ENCODE measurements around the gene CLEC3B. TPM values are rescaled to one million over a fixed set of nuclear protein-coding genes. Genes with fewer than 3 reads are reported as not detected.
A peak's percentile ranks its signal among the peaks of the same experiment; 100 is the strongest.

CLEC3B gene
- total RNA-seq, 1 donor: 0.43 TPM

GRCh38 chr3:45080824-45081223 lies 54.7 kb downstream of the CLEC3B start:
- DNase-seq (ENCODE audit: low read depth): no peak
- H3K4me3 ChIP-seq (ENCODE audit: low read depth, low read length): no peak overlapping the region
- TF ChIP-seq, protein P1, sequence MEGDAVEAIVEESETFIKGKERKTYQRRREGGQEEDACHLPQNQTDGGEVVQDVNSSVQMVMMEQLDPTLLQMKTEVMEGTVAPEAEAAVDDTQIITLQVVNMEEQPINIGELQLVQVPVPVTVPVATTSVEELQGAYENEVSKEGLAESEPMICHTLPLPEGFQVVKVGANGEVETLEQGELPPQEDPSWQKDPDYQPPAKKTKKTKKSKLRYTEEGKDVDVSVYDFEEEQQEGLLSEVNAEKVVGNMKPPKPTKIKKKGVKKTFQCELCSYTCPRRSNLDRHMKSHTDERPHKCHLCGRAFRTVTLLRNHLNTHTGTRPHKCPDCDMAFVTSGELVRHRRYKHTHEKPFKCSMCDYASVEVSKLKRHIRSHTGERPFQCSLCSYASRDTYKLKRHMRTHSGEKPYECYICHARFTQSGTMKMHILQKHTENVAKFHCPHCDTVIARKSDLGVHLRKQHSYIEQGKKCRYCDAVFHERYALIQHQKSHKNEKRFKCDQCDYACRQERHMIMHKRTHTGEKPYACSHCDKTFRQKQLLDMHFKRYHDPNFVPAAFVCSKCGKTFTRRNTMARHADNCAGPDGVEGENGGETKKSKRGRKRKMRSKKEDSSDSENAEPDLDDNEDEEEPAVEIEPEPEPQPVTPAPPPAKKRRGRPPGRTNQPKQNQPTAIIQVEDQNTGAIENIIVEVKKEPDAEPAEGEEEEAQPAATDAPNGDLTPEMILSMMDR (IDR thresholded peaks at IDR 0.05; ENCODE audit: insufficient read depth, low read depth, low read length): no peak

- no peak overlapping the region for H3K4me3 ChIP-seq (ENCODE audit: low read depth, low read length)
- no peak for DNase-seq (ENCODE audit: low read depth)
- TF ChIP-seq, protein P1 (IDR thresholded peaks at IDR 0.05; ENCODE audit: insufficient read depth, low read depth, low read length): no peak
These were observed 55.5 kb downstream of the CLEC3B start for GRCh38 chr3:45081506-45082141.

DNA sequence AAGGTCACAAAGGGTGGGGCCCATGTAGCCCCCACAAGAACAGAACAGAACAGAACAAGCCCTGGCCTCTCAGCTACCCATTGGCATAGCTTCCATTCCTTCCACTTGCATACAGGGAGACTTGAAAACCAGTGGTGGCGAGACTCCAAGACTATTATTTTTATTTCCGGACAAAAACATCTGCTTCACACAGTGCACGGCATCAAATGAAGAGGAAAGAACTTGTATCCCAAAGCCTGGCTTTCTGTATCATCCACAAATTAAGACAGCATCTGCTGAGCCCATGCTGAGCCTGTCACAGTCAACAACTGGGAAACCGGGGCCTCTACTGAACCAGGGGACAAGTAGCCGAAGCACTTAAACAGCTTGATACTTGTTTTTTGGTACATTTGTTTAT lies 56.0 kb downstream of the CLEC3B start:
- H3K4me3 ChIP-seq (ENCODE audit: low read depth, low read length): no peak overlapping the region
- peak; percentile 58 for DNase-seq (ENCODE audit: low read depth)
- TF ChIP-seq, protein P1 (IDR thresholded peaks at IDR 0.05; ENCODE audit: insufficient read depth, low read depth, low read length): no peak

DNA sequence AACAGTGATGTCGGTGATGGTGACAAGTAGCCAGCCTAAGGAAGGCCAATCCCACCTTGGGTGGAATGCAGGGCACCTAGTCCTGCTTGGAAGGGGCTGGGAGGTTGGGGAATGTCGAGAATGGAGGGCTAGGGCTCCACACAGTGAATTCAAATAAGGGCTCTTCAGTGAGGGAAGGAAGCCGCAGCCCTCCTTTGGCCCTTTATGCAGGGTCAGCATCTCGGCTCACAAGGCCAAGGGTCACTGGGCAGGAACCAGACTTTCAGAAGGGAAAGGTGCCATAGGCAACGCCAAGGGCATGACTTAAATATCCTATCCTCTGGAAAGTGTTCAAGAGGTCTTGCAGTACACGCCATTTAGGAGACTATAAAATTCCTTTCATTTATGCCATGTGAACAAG lies 56.9 kb downstream of the CLEC3B start:
- no peak for DNase-seq (ENCODE audit: low read depth)

GRCh38 chr3:45084361-45084760 lies 58.3 kb downstream of the CLEC3B start:
- no peak for DNase-seq (ENCODE audit: low read depth)
- TF ChIP-seq, protein P1 (IDR thresholded peaks at IDR 0.05; ENCODE audit: insufficient read depth, low read depth, low read length): no peak
- H3K4me3 ChIP-seq (ENCODE audit: low read depth, low read length): no peak overlapping the region

More for the DNA sequence above, 56.9 kb downstream of the CLEC3B start:
- TF ChIP-seq, protein P1 (IDR thresholded peaks at IDR 0.05; ENCODE audit: insufficient read depth, low read depth, low read length): no peak
- H3K4me3 ChIP-seq (ENCODE audit: low read depth, low read length): no peak overlapping the region

DNA sequence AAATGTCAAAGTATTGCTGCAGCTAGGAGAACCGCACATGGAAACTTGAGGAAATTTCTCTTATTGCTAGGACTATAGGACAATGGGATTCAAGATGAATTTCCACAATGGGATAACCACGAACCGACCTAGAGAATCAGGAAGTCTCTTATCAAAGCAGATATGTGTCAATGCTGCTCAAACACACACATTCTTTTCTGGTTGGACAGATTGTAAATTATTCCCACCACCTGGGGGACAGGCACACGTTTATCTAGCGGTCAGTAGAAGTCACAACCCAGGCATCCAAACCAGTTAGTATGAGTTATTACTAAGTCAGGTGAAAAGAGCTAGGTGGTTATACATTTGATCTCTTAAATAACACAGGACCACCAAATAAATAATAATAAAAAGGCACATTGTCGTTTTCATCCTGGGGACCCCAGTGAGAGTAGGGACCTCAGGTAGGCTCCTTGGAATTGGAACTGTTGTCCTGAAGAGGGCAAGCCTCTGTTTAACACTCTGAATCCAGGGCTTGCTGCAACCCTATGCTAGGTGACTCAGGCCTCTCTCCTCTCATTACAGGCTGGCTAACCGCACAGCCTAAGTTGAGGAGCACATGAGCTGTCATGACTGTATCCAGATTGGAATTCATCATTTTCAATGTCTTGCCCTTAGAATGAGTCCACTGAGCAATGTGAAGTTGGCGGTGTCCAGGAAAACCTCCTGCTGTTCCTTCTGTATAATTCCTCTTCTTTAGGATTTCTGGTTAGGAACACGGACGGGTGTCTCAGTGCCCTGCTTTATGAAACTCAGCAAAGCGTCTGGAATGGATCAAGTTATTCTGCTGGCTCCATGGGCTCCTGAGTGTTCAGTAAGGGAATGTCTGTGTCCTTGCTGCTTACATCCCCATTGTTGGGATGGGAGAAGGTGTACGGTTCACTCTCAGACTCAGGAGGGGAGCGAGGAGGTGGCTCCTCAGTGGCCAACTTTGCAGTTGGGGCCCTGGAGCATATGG lies 59.0 kb downstream of the CLEC3B start:
- H3K4me3 ChIP-seq (ENCODE audit: low read depth, low read length): no peak overlapping the region
- DNase-seq (ENCODE audit: low read depth): peak; percentile 83
- TF ChIP-seq, protein P1 (IDR thresholded peaks at IDR 0.05; ENCODE audit: insufficient read depth, low read depth, low read length): no peak

Small RNA genes lying within 50 kb of the gene (small RNA-seq; reads per million reads assigned to genes)
- not detected for gene RNU5B-3P

Other genes with a start within 250 kb of the CLEC3B start
- gene TMEM42, start 164.4 kb upstream of the CLEC3B start, total RNA-seq: 12.6 and 13.0 TPM in 2 replicates
- not detected in 2 replicates for gene TGM4, start 151.7 kb upstream of the CLEC3B start, total RNA-seq
- 58.3 and 60.0 TPM in 2 replicates for gene ZDHHC3, start 50.1 kb upstream of the CLEC3B start, total RNA-seq
- 27.1 and 32.4 TPM in 2 replicates for gene EXOSC7, start 50.1 kb upstream of the CLEC3B start, total RNA-seq
- gene CDCP1, start 120.1 kb downstream of the CLEC3B start, total RNA-seq: 10.4 and 20.6 TPM in 2 replicates
- gene TMEM158, start 200.0 kb downstream of the CLEC3B start, total RNA-seq: 22.9 and 46.7 TPM in 2 replicates